ENCODE measurements around the gene TCEA2.
"Not testable (repeated sequence)": the region's sequence is repeated elsewhere in the genome, so short reads cannot be mapped to it uniquely, and the experiment has no call there.

TCEA2 gene

GRCh38 chr20:64115171-64115911 is 52.3 kb downstream of the TCEA2 start:
- H3K4me3 ChIP-seq (replicated peaks in 1 of 2; ENCODE audit: low read depth in 2 of 2, low read length in 2 of 2) = no peak overlapping the region
- no peak for DNase-seq (ENCODE audit: low read depth in 2 of 2)
- TF ChIP-seq CTCF (IDR thresholded peaks at IDR 0.05; ENCODE audit: low read depth, low read length) = no peak

GRCh38 chr20:64116016-64116415 is 53.0 kb downstream of the TCEA2 start:
- no peak for TF ChIP-seq CTCF (IDR thresholded peaks at IDR 0.05; ENCODE audit: low read depth, low read length)
- DNase-seq (ENCODE audit: low read depth in 2 of 2) = no peak

GRCh38 chr20:64116541-64117431 is 53.8 kb downstream of the TCEA2 start:
- TF ChIP-seq CTCF (IDR thresholded peaks at IDR 0.05; ENCODE audit: low read depth, low read length) = no peak
- no peak overlapping the region for H3K4me3 ChIP-seq (replicated peaks in 1 of 2; ENCODE audit: low read depth in 2 of 2, low read length in 2 of 2)
- no peak for DNase-seq (ENCODE audit: low read depth in 2 of 2)

More at GRCh38 chr20:64116016-64116415, 53.0 kb downstream of the TCEA2 start:
- no peak overlapping the region for H3K4me3 ChIP-seq (replicated peaks in 1 of 2; ENCODE audit: low read depth in 2 of 2, low read length in 2 of 2)

GRCh38 chr20:64117432-64117777 is 54.4 kb downstream of the TCEA2 start:
- H3K4me3 ChIP-seq (replicated peaks in 1 of 2; ENCODE audit: low read depth in 2 of 2, low read length in 2 of 2); DNase-seq (ENCODE audit: low read depth in 2 of 2): not testable (repeated sequence)

GRCh38 chr20:64119301-64119680 is 56.3 kb downstream of the TCEA2 start:
- TF ChIP-seq CTCF (IDR thresholded peaks at IDR 0.05; ENCODE audit: low read depth, low read length) = no peak
- DNase-seq (ENCODE audit: low read depth in 2 of 2) = no peak
- no peak overlapping the region for H3K4me3 ChIP-seq (replicated peaks in 1 of 2; ENCODE audit: low read depth in 2 of 2, low read length in 2 of 2)

- H3K4me3 ChIP-seq (replicated peaks in 1 of 2; ENCODE audit: low read depth in 2 of 2, low read length in 2 of 2) = no peak overlapping the region
- no peak for DNase-seq (ENCODE audit: low read depth in 2 of 2)
- no peak for TF ChIP-seq CTCF (IDR thresholded peaks at IDR 0.05; ENCODE audit: low read depth, low read length)
These were observed 56.8 kb downstream of the TCEA2 start for GRCh38 chr20:64119681-64120341.

GRCh38 chr20:64121586-64121985 is 58.6 kb downstream of the TCEA2 start:
- no peak for TF ChIP-seq CTCF (IDR thresholded peaks at IDR 0.05; ENCODE audit: low read depth, low read length)
- no peak overlapping the region for H3K4me3 ChIP-seq (replicated peaks in 1 of 2; ENCODE audit: low read depth in 2 of 2, low read length in 2 of 2)
- DNase-seq (ENCODE audit: low read depth in 2 of 2) = no peak

All from cardiac fibroblast (primary cell).